ENCODE data around the gene DAPP1. TPM values are rescaled to one million over a fixed set of nuclear protein-coding genes. Genes with fewer than 3 reads are reported as not detected.
"Not testable (repeated sequence)": the region's sequence is repeated elsewhere in the genome, so short reads cannot be mapped to it uniquely, and the experiment has no call there.

DAPP1 gene
- total RNA-seq, 2 donors from 2014 or later, result 1.3 TPM; not detected in 1

GRCh38 chr4:99825272-99825671, 8.6 kb downstream of the DAPP1 start:
- no peak overlapping the region for H3K4me3 ChIP-seq
- no peak for DNase-seq (ENCODE audit: low spot score)

GRCh38 chr4:99826016-99826415, 9.4 kb downstream of the DAPP1 start:
- Histone ChIP-seq H3K9me3 (no peaks in the 10 kb centered on the region), H3K27ac (no peak overlapping the region), H3K4me1 (peaks cover 0 to 5% of the 10 kb centered on the region in 2 donors), H3K4me3 (no peak overlapping the region), H3K36me3 (no peaks in the 10 kb centered on the region), H3K27me3 (no peaks in the 10 kb centered on the region)
- no peak for TF ChIP-seq CTCF (IDR thresholded peaks at IDR 0.05)
- no peak for DNase-seq (ENCODE audit: low spot score)

More at GRCh38 chr4:99825272-99825671, 8.6 kb downstream of the DAPP1 start:
- Histone ChIP-seq H3K27me3 (no peaks in the 10 kb centered on the region), H3K36me3 (no peaks in the 10 kb centered on the region), H3K9me3 (no peaks in the 10 kb centered on the region), H3K4me1 (peaks cover 0 to 9% of the 10 kb centered on the region in 2 donors), H3K27ac (no peak overlapping the region)
- TF ChIP-seq CTCF (IDR thresholded peaks at IDR 0.05), result no peak

GRCh38 chr4:99827454-99827853, 10.8 kb downstream of the DAPP1 start:
- DNase-seq (ENCODE audit: low spot score), result no peak
- Histone ChIP-seq H3K4me3 (no peak overlapping the region), H3K27me3 (no peaks in the 10 kb centered on the region), H3K27ac (no peak overlapping the region), H3K9me3 (no peaks in the 10 kb centered on the region), H3K4me1 (peaks cover 0 to under 1% of the 10 kb centered on the region in 2 donors), H3K36me3 (no peaks in the 10 kb centered on the region)
- TF ChIP-seq CTCF (IDR thresholded peaks at IDR 0.05), result no peak

- Histone ChIP-seq H3K36me3 (no peaks in the 10 kb centered on the region), H3K27me3 (no peaks in the 10 kb centered on the region), H3K4me3 (no peak overlapping the region), H3K27ac (no peak overlapping the region), H3K4me1 (no peaks in the 10 kb centered on the region), H3K9me3 (no peaks in the 10 kb centered on the region)
- no peak for DNase-seq (ENCODE audit: low spot score)
- TF ChIP-seq CTCF (IDR thresholded peaks at IDR 0.05), result no peak
Measured at GRCh38 chr4:99827857-99828256, 11.2 kb downstream of the DAPP1 start.

- Histone ChIP-seq H3K9me3 (no peaks in the 10 kb centered on the region), H3K4me1 (no peaks in the 10 kb centered on the region), H3K36me3 (no peaks in the 10 kb centered on the region), H3K27me3 (no peaks in the 10 kb centered on the region), H3K27ac (no peak overlapping the region), H3K4me3 (no peak overlapping the region)
- DNase-seq (ENCODE audit: low spot score), result no peak
- TF ChIP-seq CTCF (IDR thresholded peaks at IDR 0.05), result no peak
Measured at GRCh38 chr4:99828477-99828876, 11.8 kb downstream of the DAPP1 start.

- H3K27ac ChIP-seq; DNase-seq (ENCODE audit: low spot score); H3K4me3 ChIP-seq; H3K27me3 ChIP-seq; H3K4me1 ChIP-seq; H3K36me3 ChIP-seq; H3K9me3 ChIP-seq: not testable (repeated sequence)
Measured at GRCh38 chr4:99830051-99830450, 13.4 kb downstream of the DAPP1 start.
